Measurements from ENCODE around the gene SH3RF2.

The SH3RF2 gene

DNA sequence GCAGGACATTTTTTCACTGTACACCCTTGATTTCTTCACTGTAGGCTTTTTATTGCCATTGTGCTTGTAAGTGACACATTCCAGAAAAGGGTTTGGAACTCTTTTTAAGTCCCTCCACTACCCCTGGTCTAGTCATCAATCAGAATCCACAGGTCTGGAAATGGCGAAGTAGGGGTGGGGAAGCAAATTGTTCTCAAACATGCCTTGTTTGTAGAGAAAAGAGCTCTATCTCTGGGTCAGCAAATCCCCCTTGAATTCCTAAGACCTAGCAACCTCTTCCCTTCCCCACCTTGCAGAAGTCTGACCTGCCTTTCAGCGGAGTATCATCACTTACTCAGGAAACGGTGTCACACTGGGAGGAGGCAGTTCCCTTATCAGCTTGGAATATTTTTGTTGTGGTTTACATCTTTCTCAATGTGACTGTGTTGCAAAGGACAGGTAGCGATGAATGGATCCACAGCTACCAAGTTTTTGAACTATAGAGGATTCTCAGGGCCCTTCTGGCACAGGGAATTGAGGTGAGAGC, 3.2 kb downstream of the SH3RF2 start:
- no peak for DNase-seq (ENCODE audit: low spot score)
- in situ Hi-C loops (cut with MboI; ENCODE audit: low sequenced_read_pairs, unreplicated experiment) = no loop called here
- TF ChIP-seq CTCF (IDR thresholded peaks at IDR 0.05; ENCODE audit: borderline replicate concordance, control extremely low read depth, extremely low read depth, insufficient read depth, missing control alignments) = no peak

DNA sequence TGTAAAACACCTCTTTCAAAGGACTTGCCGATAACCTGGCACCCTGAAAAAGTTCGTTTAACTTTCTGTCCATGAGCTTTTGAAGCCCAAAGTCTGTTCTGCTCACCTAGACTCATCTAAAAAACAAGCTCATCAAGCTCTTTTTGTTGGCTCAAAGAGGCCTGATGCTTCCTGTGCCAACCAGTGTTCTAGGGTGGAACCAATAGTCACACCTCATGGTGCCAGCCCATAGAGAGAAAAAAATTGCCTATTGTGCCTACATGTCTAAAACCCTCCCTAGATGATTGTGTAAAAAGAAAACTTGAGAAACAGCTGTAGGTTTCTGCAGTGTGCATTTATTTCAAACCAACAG, 4.7 kb downstream of the SH3RF2 start:
- DNase-seq (ENCODE audit: low spot score) = no peak
- TF ChIP-seq CTCF (IDR thresholded peaks at IDR 0.05; ENCODE audit: borderline replicate concordance, control extremely low read depth, extremely low read depth, insufficient read depth, missing control alignments) = no peak
- in situ Hi-C loops (cut with MboI; ENCODE audit: low sequenced_read_pairs, unreplicated experiment) = no loop called here

- DNase-seq (ENCODE audit: low spot score) = no peak
- in situ Hi-C loops (cut with MboI; ENCODE audit: low sequenced_read_pairs, unreplicated experiment) = no loop called here
- TF ChIP-seq CTCF (IDR thresholded peaks at IDR 0.05; ENCODE audit: borderline replicate concordance, control extremely low read depth, extremely low read depth, insufficient read depth, missing control alignments) = no peak
Observed at GRCh38 chr5:145941448-145942130, 5.2 kb downstream of the SH3RF2 start.

GRCh38 chr5:145942201-145942600, 5.8 kb downstream of the SH3RF2 start:
- DNase-seq (ENCODE audit: low spot score) = no peak
- TF ChIP-seq CTCF (IDR thresholded peaks at IDR 0.05; ENCODE audit: borderline replicate concordance, control extremely low read depth, extremely low read depth, insufficient read depth, missing control alignments) = no peak
- in situ Hi-C loops (cut with MboI; ENCODE audit: low sequenced_read_pairs, unreplicated experiment) = no loop called here

GRCh38 chr5:145942749-145943148, 6.4 kb downstream of the SH3RF2 start:
- in situ Hi-C loops (cut with MboI; ENCODE audit: low sequenced_read_pairs, unreplicated experiment) = no loop called here
- no peak for TF ChIP-seq CTCF (IDR thresholded peaks at IDR 0.05; ENCODE audit: borderline replicate concordance, control extremely low read depth, extremely low read depth, insufficient read depth, missing control alignments)

GRCh38 chr5:145943674-145944121, 7.3 kb downstream of the SH3RF2 start:
- no peak for DNase-seq (ENCODE audit: low spot score)
- TF ChIP-seq CTCF (IDR thresholded peaks at IDR 0.05; ENCODE audit: borderline replicate concordance, control extremely low read depth, extremely low read depth, insufficient read depth, missing control alignments) = no peak
- in situ Hi-C loops (cut with MboI; ENCODE audit: low sequenced_read_pairs, unreplicated experiment) = no loop called here

More at GRCh38 chr5:145942749-145943148, 6.4 kb downstream of the SH3RF2 start:
- no peak for DNase-seq (ENCODE audit: low spot score)

All from GM13976 (cell line).